Hepatocyte (in vitro differentiated cells): ENCODE measurements around the gene SEMA6A. TPM values are rescaled to one million over a fixed set of nuclear protein-coding genes. Genes with fewer than 3 reads are reported as not detected.

ENCODE experiments used
- DNase-seq: peaks from one replicate; pipeline ENCODE4 v3.0.0-alpha.2; 2016; ENCODE audit warnings: low spot score
- H2AFZ ChIP-seq: fragments of 200-600 bp; sonication (generic); 2 replicates; pipeline ENCODE4 v1.6.0; 2016; ENCODE audit warnings: antibody characterized with exemption, mild to moderate bottlenecking
- H3K27ac ChIP-seq: fragments of 200-600 bp; sonication (generic); 2 replicates; pipeline ENCODE4 v1.5.1; 2016; ENCODE audit warnings: mild to moderate bottlenecking
- H3K27me3 ChIP-seq: fragments of 200-600 bp; sonication (generic); 2 replicates; pipeline ENCODE4 v1.6.1; 2016
- H3K36me3 ChIP-seq: fragments of 200-600 bp; sonication (generic); replicated peaks from 2 replicates; pipeline ENCODE4 v1.5.1; 2016; ENCODE audit warnings: low read depth; ENCODE audit not compliant: insufficient read depth
- H3K4me1 ChIP-seq: fragments of 200-600 bp; sonication (generic); 2 replicates; pipeline ENCODE4 v1.5.1; 2016; ENCODE audit warnings: mild to moderate bottlenecking, moderate library complexity; ENCODE audit not compliant: insufficient read depth
- H3K4me2 ChIP-seq: fragments of 200-600 bp; sonication (generic); 2 replicates; pipeline ENCODE4 v1.6.0; 2016
- H3K4me3 ChIP-seq: fragments of 200-600 bp; sonication (generic); 2 replicates; pipeline ENCODE4 v1.5.1; 2016; ENCODE audit warnings: mild to moderate bottlenecking
- H3K79me2 ChIP-seq: fragments of 200-600 bp; sonication (generic); 2 replicates; pipeline ENCODE4 v1.6.0; 2017; ENCODE audit warnings: mild to moderate bottlenecking
- H3K9me2 ChIP-seq: fragments of 200-600 bp; sonication (generic); replicated peaks from 2 replicates; pipeline ENCODE4 v1.6.0; 2017; ENCODE audit warnings: mild to moderate bottlenecking; ENCODE audit not compliant: insufficient read depth
- H3K9me3 ChIP-seq: fragments of 200-600 bp; sonication (generic); 2 replicates; pipeline ENCODE4 v1.5.1; 2016; ENCODE audit warnings: low read depth, mild to moderate bottlenecking
- H4K20me1 ChIP-seq: fragments of 200-600 bp; sonication (generic); 2 replicates; pipeline ENCODE4 v1.6.0; 2016; ENCODE audit warnings: mild to moderate bottlenecking; ENCODE audit not compliant: insufficient read depth, poor library complexity, severe bottlenecking
- CTCF ChIP-seq: fragments of 200-600 bp; sonication (generic); IDR thresholded peaks from 2 replicates; pipeline ENCODE4 v1.5.1; 2016; ENCODE audit warnings: antibody characterized with exemption, mild to moderate bottlenecking; ENCODE audit not compliant: poor library complexity
- EZH2 ChIP-seq: fragments of 200-600 bp; sonication (generic); IDR thresholded peaks from 2 replicates; pipeline ENCODE4 v1.6.1; 2016; ENCODE audit warnings: antibody characterized with exemption, mild to moderate bottlenecking, borderline replicate concordance
- EZH2phosphoT487 ChIP-seq: fragments of 200-600 bp; sonication (generic); IDR thresholded peaks from one replicate; pipeline ENCODE4 v1.6.1; 2018; ENCODE audit warnings: antibody characterized with exemption, mild to moderate bottlenecking, low read depth, moderate library complexity; ENCODE audit not compliant: unreplicated experiment, severe bottlenecking
- WGBS: methylation state at CpG from one replicate; pipeline ENCODE4 v1.1.6; 2016; ENCODE audit warnings: low lambda C conversion rate; ENCODE audit errors: missing lambda C conversion rate; 5-methylcytosine and 5-hydroxymethylcytosine counted together
- polyA plus RNA-seq: library from polyadenylated mRNA; unstranded; fragments of >200 nt; fragmentation: Nextera tagmentation; extraction: Ambion mirVana; gene quantifications from 2 replicates; pipeline ENCODE4 v1.2.1, GENCODE V29; 2016
- total RNA-seq: library from RNA; depleted of rRNA; stranded (reverse); fragments of >200 nt; gene quantifications from 2 replicates; pipeline ENCODE4 v1.2.3, GENCODE V29; 2014

The SEMA6A gene
- total and polyA plus RNA-seq, 2 experiments from 2014 or later: 38.2 to 68.6 TPM

DNA sequence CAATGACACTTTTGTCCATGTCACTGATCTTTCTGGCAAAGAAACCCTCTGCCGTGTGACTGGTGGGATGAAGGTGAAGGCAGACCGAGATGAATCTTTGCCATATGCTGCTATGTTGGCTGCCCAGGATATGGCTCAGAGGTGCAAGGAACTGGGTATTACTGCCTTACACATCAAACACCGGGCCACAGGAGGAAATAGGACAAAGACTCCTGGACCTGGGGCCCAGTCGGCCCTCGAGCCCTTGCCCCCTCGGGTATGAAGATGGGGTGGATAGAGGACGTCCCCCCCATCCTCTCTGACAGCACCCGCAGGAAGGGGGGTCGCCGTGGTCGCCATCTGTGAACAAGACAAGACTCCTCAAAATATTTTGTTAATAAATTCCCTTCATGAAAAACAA, 12.0 kb downstream of the SEMA6A start:
- Histone ChIP-seq H2AFZ (no peak overlapping the region), H3K4me3 (no peak overlapping the region), H3K27me3 (no peaks in the 10 kb centered on the region), H3K4me2 (no peak overlapping the region), H3K9me2 (no peaks in the 10 kb centered on the region), H3K9me3 (no peaks in the 10 kb centered on the region), H3K79me2 (peaks cover 97% of the 10 kb centered on the region), H3K4me1 (peaks cover 9% of the 10 kb centered on the region), H3K36me3 (no peaks in the 10 kb centered on the region), H3K27ac (no peak overlapping the region), H4K20me1 (peaks cover 87% of the 10 kb centered on the region)
- WGBS: 95% methylated on average over 11 of the region's 11 CpGs
- no peak for DNase-seq
- TF ChIP-seq EZH2: no peak
- no peak for TF ChIP-seq EZH2phosphoT487
- no peak for TF ChIP-seq CTCF

DNA sequence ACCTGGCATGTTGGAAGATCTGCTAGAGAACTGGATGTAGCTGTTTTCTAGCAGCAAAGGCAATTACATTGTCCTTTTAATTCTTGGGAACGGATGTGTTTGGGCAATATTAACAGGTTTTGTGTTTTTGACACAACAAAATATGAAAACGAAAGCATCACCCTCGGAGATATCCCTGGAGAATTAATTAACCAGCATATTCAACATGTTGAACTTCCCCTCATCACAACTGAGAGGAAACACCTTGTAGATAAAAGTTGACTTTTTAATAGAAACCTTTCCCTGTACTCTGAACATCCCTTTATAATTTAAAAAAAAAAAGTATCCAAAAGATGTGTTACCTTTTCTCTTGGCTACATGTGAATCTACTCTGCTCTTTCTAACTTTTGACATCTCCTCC, 13.0 kb downstream of the SEMA6A start:
- Histone ChIP-seq H3K4me3 (no peak overlapping the region), H3K36me3 (no peaks in the 10 kb centered on the region), H3K4me1 (peaks cover 6% of the 10 kb centered on the region), H2AFZ (no peak overlapping the region), H3K9me2 (no peaks in the 10 kb centered on the region), H3K27me3 (no peaks in the 10 kb centered on the region), H3K79me2 (peaks cover 97% of the 10 kb centered on the region), H3K27ac (no peak overlapping the region), H3K9me3 (no peaks in the 10 kb centered on the region), H3K4me2 (no peak overlapping the region), H4K20me1 (peaks cover 83% of the 10 kb centered on the region)
- TF ChIP-seq EZH2phosphoT487 (no peak), CTCF (no peak), EZH2 (no peak)
- no peak for DNase-seq
- 86% methylated on average over 3 of the region's 3 CpGs for WGBS

DNA sequence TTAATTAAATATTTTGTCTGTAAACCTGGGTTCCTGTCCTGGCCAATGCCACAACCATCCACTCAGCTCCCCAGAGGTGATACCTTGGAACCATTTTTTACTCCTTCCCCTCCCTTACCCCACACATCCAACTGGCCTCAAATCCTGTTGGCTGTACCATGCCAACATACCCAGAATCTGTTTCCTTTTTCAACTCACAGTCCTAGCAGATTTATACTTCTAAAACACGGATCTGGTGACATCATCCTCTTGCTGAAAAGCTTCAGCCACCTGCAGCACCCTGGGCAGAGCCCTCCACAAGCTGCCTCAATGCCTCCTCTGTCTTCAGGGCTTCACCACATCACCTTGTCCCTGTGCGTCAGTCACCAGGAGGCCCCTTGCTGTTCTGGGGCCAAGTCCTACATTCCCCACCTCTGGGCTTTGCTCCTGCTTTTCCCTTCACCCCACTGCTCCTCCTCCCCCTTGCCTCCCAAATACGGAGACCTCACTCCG, 14.9 kb downstream of the SEMA6A start:
- no peak for DNase-seq
- Histone ChIP-seq H3K79me2 (peaks cover 97% of the 10 kb centered on the region), H3K27me3 (no peaks in the 10 kb centered on the region), H3K4me3 (no peak overlapping the region), H3K9me2 (no peaks in the 10 kb centered on the region), H4K20me1 (peaks cover 77% of the 10 kb centered on the region), H3K36me3 (no peaks in the 10 kb centered on the region), H3K27ac (no peak overlapping the region), H2AFZ (no peak overlapping the region), H3K4me1 (peaks cover 13% of the 10 kb centered on the region), H3K9me3 (no peaks in the 10 kb centered on the region), H3K4me2 (no peak overlapping the region)
- WGBS: 81% methylated on average over 4 of the region's 4 CpGs
- TF ChIP-seq EZH2 (no peak), CTCF (no peak), EZH2phosphoT487 (no peak)

- no peaks in the 10 kb centered on the region for H3K9me3 ChIP-seq
- no peak overlapping the region for H3K4me2 ChIP-seq
Measured at GRCh38 chr5:116559239-116559638, 15.4 kb downstream of the SEMA6A start.

More at GRCh38 chr5:116559239-116559638, 15.4 kb downstream of the SEMA6A start:
- no peak for TF ChIP-seq CTCF
- Histone ChIP-seq H3K4me1 (peaks cover 17% of the 10 kb centered on the region), H3K79me2 (peaks cover 97% of the 10 kb centered on the region), H3K27ac (no peak overlapping the region), H2AFZ (no peak overlapping the region), H3K36me3 (no peaks in the 10 kb centered on the region), H3K27me3 (no peaks in the 10 kb centered on the region), H3K9me2 (no peaks in the 10 kb centered on the region), H4K20me1 (peaks cover 77% of the 10 kb centered on the region), H3K4me3 (no peak overlapping the region)
- DNase-seq: no peak
- WGBS: 79% methylated on average over 16 of the region's 16 CpGs
